Effector memory CD4-positive, alpha-beta T cell (primary cell): ENCODE results near the gene DHX38.
"Not testable (repeated sequence)": the region's sequence is repeated elsewhere in the genome, so short reads cannot be mapped to it uniquely, and the experiment has no call there.

Experiments used
- DNase-seq, 3 donors: peaks; one replicate each; pipeline ENCODE4 v3.0.0-alpha.2; 2020
- H3K27ac ChIP-seq: 2 replicates; pipeline ENCODE4 v1.7.0; 2013; ENCODE audit warnings: mild to moderate bottlenecking, low read length, moderate library complexity; ENCODE audit not compliant: insufficient read depth, poor library complexity, severe bottlenecking
- H3K27me3 ChIP-seq: replicated peaks from 2 replicates; pipeline ENCODE4 v1.7.0; 2013; ENCODE audit warnings: mild to moderate bottlenecking, low read length; ENCODE audit not compliant: insufficient read depth, control insufficient read depth, poor library complexity, severe bottlenecking
- H3K36me3 ChIP-seq: 2 replicates; pipeline ENCODE4 v1.7.0; 2013; ENCODE audit warnings: mild to moderate bottlenecking, low read length, moderate library complexity; ENCODE audit not compliant: control insufficient read depth, insufficient read depth
- H3K4me1 ChIP-seq: 2 replicates; pipeline ENCODE4 v1.7.0; 2013; ENCODE audit warnings: low read length, mild to moderate bottlenecking; ENCODE audit not compliant: control insufficient read depth, insufficient read depth, poor library complexity, severe bottlenecking
- H3K4me3 ChIP-seq: 2 replicates; pipeline ENCODE4 v1.7.0; 2013; ENCODE audit warnings: low read length, low read depth, mild to moderate bottlenecking; ENCODE audit not compliant: insufficient read depth, poor library complexity, severe bottlenecking
- H3K9me3 ChIP-seq: 2 replicates; pipeline ENCODE4 v1.7.0; 2013; ENCODE audit warnings: mild to moderate bottlenecking, low read length, moderate library complexity; ENCODE audit not compliant: control insufficient read depth
- total RNA-seq, 3 donors: gene quantifications; one replicate each; lab custom pipeline; 2026; lab: John Stamatoyannopoulos, UW

DHX38 gene
- total RNA-seq: 116 to 149 (median 140) reads per million in 3 donors

DNA sequence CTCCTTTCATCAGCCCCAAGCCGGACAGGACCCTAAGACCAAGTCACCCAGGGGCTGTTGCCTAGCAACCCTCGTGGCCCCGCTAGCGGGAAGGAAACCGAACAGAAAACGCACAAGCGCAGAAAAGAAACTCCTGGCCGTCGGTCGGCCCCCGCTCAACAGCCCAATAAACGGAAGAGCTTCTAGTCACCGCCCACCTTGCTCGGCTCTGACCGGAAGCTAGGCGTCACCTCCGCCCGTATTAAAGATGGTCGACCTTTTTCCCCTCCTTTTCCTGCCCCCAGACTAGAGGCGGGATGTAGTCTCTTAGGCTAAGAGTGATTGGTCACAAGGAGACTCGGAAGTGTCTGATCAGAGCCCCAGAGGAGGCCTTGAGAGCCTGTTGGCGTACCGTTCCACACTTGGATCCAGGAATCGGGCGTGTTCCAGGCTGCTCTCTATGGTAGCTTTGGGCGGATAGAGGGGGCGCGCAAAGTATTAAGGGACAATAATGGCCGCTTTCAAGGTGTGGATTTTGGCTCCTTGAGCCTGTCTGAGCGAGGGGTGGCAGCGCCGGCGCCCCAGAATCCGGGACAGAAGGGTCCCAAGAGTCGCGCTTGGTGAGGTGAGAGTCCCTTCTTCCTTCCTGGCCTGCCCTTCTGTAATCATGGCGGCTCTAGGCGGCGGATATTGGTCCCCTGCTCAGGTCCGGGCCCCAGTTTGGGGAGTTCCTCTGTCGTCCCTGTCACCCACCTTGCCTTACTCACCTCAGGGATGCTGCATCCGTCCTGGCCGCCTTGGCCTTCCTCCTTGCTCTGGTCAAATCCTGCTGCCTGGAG lies at the start of gene DHX38, which contains the start of gene TXNL4B:
TSS of gene DHX38 (plus strand) at position 400 of the 818 bp plus-strand sequence. CDS start 2,311 bp downstream, outside the sequence.
TSS of gene TXNL4B (minus strand) at position 173 of the 818 bp plus-strand sequence. CDS start 2,871 bp downstream, outside the sequence.
- DNase-seq: peak; percentile 81 to 89 (median 88)
- Histone ChIP-seq H3K4me1 (peaks cover 16% of the 10 kb centered on the region), H3K27me3 (no peaks in the 10 kb centered on the region), H3K27ac (peak within 1 kb of the TSS; percentile 94), H3K4me3 (peak within 1 kb of the TSS; percentile 76), H3K9me3 (no peaks in the 10 kb centered on the region), H3K36me3 (peaks cover 40% of the 10 kb centered on the region)

DNA sequence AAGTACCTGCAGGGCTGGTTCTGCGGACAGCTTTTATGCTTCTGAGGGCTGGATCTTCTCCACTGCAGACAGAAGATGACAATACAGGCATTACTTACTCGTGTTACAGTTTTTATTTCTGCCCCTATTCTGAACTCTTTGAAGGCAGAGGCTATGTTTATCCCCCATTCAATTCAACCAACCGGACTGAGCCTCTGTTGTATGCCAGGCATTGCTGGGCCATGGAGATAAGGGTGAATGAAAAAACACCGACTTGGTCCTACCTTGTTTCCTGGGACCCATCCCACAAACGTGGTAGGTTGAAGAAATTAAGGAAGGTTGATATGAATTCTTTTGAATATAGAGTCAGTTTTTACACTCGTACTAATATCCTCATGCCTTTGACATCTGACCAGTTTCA lies 49.4 kb upstream of the DHX38 start:
- H3K36me3 ChIP-seq: no peaks in the 10 kb centered on the region
- no peak overlapping the region for H3K4me3 ChIP-seq
- no peaks in the 10 kb centered on the region for H3K4me1 ChIP-seq
- no peaks in the 10 kb centered on the region for H3K27me3 ChIP-seq
- no peaks in the 10 kb centered on the region for H3K9me3 ChIP-seq
- no peak overlapping the region for H3K27ac ChIP-seq
- no peak for DNase-seq

DNA sequence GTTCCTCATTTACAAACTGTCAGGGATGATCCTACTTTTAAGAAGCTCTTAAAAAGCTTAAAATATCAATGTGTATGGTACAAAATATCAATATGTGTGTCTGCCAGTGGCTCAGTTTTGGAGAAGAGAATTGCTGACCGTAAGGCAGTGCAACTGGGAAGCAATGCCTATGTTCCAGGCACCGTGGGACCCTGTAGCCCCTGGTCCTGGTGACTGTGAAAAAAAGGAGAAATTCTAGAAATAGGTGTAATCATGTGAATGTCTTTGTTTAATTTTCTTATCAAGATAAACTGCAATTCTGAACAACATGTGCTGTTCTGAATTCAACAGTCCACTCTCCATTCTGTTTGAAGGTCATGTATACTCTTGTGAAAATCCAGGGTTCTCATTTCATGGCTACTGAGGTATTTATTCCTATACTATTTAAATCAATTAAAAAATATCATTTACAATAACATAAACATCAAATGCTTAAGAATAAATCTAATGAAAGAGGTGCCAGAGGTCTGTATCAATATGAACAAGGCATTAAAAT lies 48.8 kb upstream of the DHX38 start:
- no peak for DNase-seq
- Histone ChIP-seq H3K27me3 (no peaks in the 10 kb centered on the region), H3K27ac (no peak overlapping the region), H3K36me3 (no peaks in the 10 kb centered on the region), H3K4me1 (no peaks in the 10 kb centered on the region), H3K4me3 (no peak overlapping the region), H3K9me3 (no peaks in the 10 kb centered on the region)

DNA sequence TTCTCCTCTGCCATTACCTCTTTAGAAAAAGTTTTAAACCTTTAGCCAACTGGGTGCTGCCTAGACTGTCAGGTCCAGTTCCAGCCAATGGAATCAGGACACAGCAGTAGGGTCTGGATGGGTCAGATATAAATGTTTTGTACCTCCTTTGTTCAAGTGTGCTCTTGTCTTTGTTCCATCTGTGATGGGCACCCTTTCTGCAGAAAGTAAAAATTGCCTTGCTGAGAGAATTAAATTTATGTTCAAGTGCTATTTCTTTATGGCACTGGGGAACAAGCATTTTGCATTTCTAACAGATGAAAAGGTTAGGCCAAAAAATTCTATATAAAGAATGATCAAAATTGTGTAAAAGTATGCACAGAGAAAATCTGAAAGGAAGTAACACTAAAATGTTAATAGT lies 44.5 kb upstream of the DHX38 start:
- Histone ChIP-seq H3K27ac (no peak overlapping the region), H3K4me3 (no peak overlapping the region), H3K36me3 (no peaks in the 10 kb centered on the region), H3K27me3 (no peaks in the 10 kb centered on the region), H3K4me1 (no peaks in the 10 kb centered on the region), H3K9me3 (no peaks in the 10 kb centered on the region)
- no peak for DNase-seq

DNA sequence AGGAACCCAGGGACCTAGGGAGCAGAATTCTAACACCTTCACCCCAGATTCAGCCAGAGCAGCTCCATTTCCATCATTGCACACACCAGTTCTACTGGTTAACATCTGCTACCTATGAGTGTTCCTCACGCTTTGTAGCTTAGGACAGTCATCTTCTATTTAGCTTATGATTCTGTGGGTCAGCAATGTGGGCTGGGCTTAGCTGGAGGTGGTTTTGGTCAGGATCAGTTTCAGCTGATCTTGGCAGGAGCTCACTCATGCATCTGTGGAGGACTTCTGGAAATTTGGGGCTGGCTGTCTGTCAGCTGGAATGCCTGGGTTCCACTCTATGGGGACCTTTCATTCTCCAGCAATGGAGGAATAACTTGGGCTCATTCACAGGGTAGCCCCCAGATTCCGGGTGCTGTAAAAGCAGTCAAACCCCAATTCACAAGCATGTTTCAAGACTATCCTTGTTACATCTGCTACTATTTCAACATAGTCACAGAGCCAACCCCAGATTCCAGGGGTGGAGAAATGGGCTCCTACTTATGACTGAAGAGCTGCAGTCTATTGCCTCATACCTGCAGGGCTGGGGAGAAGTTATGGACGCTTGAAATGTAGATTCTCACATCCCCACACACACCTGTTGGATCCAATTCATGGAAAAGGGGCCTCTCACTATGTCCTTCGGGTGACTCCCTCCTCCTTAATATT lies 42.7 kb upstream of the DHX38 start:
- Histone ChIP-seq H3K9me3 (no peaks in the 10 kb centered on the region), H3K27ac (no peak overlapping the region), H3K36me3 (no peaks in the 10 kb centered on the region), H3K4me1 (no peaks in the 10 kb centered on the region), H3K4me3 (no peak overlapping the region), H3K27me3 (no peaks in the 10 kb centered on the region)
- no peak for DNase-seq

DNA sequence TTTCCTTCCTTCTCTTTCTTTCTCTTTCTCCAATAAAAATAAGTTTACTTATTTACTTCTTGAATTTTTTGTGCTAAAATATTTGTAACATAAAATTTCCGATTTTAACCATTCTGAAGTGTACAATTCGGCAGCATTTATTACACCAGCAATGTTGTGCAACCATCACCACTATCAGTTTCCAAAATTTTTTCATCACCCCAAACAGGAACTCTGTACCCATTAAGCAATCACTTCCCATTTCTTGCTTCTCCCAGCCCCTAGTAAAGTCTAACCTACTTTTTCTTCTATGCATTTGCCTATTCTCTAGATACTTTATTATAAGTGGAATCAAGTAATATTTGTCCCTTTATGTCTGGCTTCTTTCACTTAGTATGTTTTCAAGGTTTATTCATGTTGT lies 41.8 kb upstream of the DHX38 start:
- H3K27me3 ChIP-seq: no peaks in the 10 kb centered on the region
- H3K4me1 ChIP-seq: no peaks in the 10 kb centered on the region
- no peaks in the 10 kb centered on the region for H3K36me3 ChIP-seq
- DNase-seq: no peak
- H3K4me3 ChIP-seq: no peak overlapping the region
- no peak overlapping the region for H3K27ac ChIP-seq
- H3K9me3 ChIP-seq: no peaks in the 10 kb centered on the region

DNA sequence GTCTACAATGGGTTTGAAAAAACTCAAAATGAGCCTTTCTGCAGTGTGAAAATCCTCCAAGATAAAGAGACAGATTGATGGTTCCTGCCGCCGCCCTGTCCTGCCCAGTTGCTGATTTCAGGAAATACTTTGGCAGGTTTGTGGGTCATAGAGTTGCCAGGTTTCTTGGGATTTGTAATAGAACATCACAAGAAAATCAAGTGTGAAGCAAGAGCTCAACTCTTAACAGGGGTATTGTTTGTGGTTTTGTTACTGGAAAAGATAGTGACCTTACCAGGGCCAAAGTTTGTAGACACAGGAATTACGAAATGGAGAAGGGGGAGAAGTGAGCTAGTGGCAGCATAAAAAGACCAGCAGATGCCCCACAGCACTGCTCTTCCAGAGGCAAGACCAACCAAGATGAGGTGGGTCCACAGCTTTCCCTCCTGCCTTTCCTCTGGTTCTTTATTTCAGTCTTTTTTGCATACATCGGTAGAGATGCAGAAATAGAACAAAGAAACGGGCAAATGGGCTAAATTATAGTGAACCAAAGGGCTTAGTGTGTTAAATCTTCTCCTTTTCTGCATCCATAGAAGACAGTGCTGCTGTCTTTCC lies 39.3 kb upstream of the DHX38 start, which contains the start of gene HP:
TSS of gene HP (plus strand) at position 252 of the 594 bp plus-strand sequence. CDS start at position 400, 148 bp downstream.
- not testable (repeated sequence) for H3K9me3 ChIP-seq, H3K4me3 ChIP-seq, DNase-seq, H3K27ac ChIP-seq, H3K36me3 ChIP-seq, H3K4me1 ChIP-seq, H3K27me3 ChIP-seq

DNA sequence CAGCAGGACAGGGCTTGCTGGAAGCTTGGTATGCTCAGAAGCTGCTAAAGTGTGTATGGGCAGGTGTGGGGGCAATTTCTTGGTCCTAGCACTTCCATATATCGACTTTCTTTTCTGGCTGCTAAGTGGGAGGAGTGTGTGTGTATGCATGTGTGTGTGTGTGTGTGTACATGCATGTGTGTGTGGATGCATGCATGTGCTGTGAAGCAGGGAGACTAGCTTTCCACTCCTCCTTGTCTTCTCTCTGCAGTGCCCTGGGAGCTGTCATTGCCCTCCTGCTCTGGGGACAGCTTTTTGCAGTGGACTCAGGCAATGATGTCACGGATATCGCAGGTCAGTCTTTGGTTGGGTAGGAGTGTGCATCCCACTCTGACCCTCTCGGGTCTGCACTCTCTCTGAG lies 37.7 kb upstream of the DHX38 start:
- no peak for DNase-seq
- H3K27me3 ChIP-seq: no peaks in the 10 kb centered on the region
- no peaks in the 10 kb centered on the region for H3K4me1 ChIP-seq
- H3K9me3 ChIP-seq: no peaks in the 10 kb centered on the region
- H3K4me3 ChIP-seq: no peak overlapping the region
- H3K36me3 ChIP-seq: no peaks in the 10 kb centered on the region
- H3K27ac ChIP-seq: no peak overlapping the region

DNA sequence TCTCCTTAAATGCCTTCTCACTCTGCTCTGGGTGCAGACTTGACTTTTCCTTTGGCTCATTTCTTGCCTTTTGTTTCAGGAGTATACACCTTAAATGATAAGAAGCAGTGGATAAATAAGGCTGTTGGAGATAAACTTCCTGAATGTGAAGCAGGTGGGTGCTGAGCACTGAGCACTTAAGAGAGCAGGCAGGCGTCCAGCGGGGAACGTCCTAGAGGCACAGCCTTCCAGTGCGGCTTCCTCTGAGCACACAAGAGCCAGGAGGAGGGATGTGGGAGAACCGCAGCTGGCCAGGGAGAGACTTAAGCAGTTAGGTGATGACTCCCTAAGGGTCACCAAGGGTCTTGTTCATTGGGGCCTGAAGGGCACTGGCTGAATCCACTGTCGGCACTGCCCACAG lies 36.3 kb upstream of the DHX38 start:
- H3K4me1 ChIP-seq, DNase-seq, H3K4me3 ChIP-seq, H3K36me3 ChIP-seq, H3K27me3 ChIP-seq, H3K9me3 ChIP-seq, H3K27ac ChIP-seq: not testable (repeated sequence)
